RWPE1 (cell line): Measurements from ENCODE around the gene ZNF831.

Experiments used
- CTCF ChIA-PET: fragments of 350-600 bp; sonication (Branson Sonifier 250); formaldehyde crosslinking; extraction: SDS; loops from one replicate; lab custom pipeline; 2021; lab: Yijun Ruan, JAX
- POLR2A ChIA-PET: fragments of 400-600 bp; formaldehyde crosslinking; extraction: SDS; loops from one replicate; lab custom pipeline; 2020; ENCODE audit warnings: antibody characterized with exemption; ENCODE audit not compliant: low non-redundant PET; lab: Yijun Ruan, JAX
- DNase-seq: peaks from one replicate; pipeline ENCODE4 v3.0.0; 2012; ENCODE audit warnings: low spot score
- H3K27ac ChIP-seq: fragments of 450-650 bp; 2 replicates; pipeline ENCODE4 v1.5.1; 2017
- TF ChIP-seq, protein P1 (sequence below): fragments of 450-650 bp; conservative IDR thresholded peaks from 2 replicates; pipeline ENCODE4 v1.5.1; 2017; ENCODE audit warnings: low read depth, mild to moderate bottlenecking

Gene ZNF831

DNA sequence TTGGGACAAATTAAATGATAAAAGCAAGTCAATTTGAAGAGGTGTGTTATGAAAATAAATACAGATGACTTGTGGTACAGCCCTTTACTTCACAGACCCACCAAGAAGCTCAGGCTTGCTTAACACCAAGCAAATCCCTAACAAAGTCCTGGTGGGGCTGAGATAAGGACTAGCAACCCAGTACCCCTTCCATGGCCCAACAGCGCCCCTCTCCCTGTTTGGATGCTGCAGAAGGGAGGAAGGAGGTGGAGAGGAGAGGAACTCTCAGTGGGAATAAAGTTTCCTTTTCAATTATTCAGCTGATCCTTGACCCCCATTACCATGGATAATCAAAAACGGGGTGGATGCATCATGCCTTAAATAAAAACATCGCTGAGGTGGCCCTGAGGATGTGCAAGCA lies 4.5 kb upstream of the ZNF831 start:
- no peak overlapping the region for H3K27ac ChIP-seq
- DNase-seq: no peak
- ChIA-PET CTCF (interaction anchor here (0.6 kb wide), 2 partner anchors 16 to 332 kb away, joined by 3 read pairs; no protein-coding TSS in a partner anchor), POLR2A (no interaction called here)
- TF ChIP-seq, protein P1, sequence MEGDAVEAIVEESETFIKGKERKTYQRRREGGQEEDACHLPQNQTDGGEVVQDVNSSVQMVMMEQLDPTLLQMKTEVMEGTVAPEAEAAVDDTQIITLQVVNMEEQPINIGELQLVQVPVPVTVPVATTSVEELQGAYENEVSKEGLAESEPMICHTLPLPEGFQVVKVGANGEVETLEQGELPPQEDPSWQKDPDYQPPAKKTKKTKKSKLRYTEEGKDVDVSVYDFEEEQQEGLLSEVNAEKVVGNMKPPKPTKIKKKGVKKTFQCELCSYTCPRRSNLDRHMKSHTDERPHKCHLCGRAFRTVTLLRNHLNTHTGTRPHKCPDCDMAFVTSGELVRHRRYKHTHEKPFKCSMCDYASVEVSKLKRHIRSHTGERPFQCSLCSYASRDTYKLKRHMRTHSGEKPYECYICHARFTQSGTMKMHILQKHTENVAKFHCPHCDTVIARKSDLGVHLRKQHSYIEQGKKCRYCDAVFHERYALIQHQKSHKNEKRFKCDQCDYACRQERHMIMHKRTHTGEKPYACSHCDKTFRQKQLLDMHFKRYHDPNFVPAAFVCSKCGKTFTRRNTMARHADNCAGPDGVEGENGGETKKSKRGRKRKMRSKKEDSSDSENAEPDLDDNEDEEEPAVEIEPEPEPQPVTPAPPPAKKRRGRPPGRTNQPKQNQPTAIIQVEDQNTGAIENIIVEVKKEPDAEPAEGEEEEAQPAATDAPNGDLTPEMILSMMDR: no peak

DNA sequence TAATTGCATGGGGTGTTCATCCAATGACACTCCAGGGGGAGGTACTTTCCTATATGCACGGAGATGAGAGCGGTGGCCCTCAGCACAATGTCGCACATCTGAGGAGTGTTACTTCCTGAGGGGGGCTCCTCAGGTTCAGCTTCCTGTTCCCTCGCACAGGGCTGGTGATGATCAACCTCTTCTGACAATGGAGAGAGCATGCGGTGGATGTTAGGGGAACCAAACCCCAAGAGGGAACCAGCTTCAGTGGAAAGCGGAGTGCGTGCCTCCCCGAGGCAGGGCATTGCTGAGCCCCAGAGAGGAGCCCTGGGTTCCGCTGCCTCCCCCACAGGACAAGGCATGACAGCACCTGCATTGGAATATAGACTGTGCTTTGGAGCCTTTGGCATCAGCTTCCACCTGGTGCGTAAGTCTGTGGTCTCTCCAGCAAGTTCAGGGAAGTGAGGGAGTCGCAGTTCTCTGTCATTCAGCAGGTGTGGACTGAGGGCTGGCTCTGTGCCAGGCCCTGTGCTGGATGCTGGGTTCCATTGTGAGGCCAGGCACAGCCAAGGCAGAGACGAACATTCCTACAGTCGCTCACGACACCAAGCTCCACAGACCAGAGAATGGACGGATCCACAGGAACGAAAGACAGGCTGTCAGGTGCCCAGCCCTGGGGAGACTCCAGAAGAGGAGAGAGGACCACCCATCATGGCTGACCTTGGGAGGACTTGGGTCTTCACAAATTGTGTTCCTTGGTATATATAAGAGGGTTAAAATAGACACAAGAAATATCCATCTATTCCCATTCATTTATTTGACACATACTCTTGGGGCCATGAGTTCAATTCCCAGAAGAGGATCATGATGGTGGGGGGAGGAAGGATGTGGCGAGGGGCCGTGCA lies 3.9 kb upstream of the ZNF831 start:
- no peak for DNase-seq
- H3K27ac ChIP-seq: no peak overlapping the region
- TF ChIP-seq, protein P1: no peak
- POLR2A ChIA-PET: no interaction called here
- CTCF ChIA-PET: interaction anchor here (1.3 kb wide), 1 partner anchor 72 kb away, joined by 3 read pairs; no protein-coding TSS in a partner anchor

DNA sequence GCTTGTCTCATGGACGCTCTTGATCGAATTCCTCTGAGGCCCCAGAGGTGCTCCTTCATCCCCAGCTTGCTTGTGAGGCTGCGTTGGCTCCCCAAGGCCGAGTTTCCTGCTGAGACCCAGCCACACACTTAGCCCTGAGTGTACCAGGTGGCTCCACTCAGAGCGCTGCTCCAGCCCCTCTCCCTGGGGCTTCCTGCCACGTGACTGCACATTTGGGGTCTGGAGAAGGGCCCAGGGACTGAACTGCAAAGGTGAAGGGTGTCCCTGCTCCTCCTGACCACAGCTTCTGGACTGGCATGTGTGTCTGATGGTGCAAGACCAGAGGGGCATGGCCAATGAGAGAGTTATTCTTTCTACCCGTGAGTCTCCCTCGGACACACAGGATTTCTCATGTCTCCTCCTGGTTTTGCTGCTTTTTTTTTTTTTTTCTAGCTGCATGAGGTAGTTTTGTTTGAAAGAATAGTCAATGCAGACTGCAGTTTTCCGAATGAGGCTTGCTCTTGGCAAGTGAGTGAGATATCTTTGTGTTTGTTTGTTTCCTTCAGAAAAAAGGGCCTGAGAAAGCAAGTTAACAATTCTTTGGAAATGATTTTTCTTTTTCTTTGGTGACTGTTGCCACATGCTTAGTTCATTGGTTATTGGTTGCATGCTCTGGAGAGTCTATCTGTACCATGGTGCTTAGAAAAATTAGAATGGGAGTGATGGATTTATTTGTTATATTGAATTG lies 3.1 kb upstream of the ZNF831 start:
- ChIA-PET POLR2A (no interaction called here), CTCF (interaction anchor here (1.3 kb wide), 1 partner anchor 73 kb away, joined by 3 read pairs; no protein-coding TSS in a partner anchor)
- DNase-seq: no peak
- H3K27ac ChIP-seq: no peak overlapping the region
- TF ChIP-seq, protein P1: no peak

DNA sequence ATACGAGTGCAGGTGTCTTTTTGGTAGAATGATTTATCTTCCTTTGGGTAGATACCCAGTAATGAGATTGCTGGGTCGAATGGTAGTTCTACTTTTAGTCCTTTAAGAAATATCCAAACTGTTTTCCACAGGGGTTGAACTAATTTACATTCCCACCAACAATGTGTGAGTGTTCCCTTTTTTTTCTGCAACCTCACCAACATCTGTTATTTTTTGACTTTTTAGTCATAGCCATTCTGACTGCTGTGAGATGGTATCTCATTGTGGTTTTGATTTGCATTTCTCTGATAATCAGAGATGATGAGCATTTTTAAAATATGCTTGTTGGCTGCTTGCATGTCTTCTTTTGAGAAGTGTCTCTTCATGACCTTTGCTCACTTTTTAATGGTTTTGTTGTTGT lies 1.9 kb upstream of the ZNF831 start:
- ChIA-PET POLR2A (no interaction called here), CTCF (no interaction called here)
- no peak overlapping the region for H3K27ac ChIP-seq
- DNase-seq: no peak
- TF ChIP-seq, protein P1: no peak

DNA sequence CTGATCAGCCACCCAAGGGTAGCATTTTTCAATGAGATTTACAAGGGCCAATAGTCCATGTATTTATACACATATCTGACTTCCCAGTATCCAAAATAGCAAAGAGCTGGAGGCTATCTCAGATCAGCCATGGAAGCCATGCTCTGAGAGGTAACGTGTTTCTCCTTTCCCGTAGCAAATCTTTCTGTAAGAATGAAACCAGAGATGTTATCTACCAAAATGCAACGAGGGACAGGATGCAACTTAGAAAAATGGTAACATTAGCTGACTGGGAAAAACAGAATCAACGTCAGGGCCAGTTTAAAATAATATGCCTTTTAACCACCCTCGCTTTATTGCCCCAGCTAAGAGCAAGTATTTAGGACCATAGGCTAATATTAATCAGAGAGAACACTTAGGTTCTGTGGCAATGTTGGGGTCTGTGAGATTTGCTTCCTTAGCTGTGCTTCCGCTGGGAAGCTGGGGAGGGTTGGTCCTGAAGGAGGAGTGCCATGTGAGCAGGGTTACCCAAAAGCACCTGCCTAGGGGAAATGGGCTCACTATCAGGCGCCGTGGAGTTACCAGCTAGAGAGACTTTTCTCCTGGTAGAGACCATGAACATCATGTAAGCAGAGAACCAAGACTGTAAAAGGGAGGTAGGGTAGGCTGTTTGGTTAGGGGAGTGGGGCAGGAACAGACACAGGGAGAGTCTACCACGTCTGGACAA lies 1.2 kb downstream of the ZNF831 start:
- ChIA-PET POLR2A (no interaction called here), CTCF (interaction anchor here (0.5 to 1.1 kb wide), 3 partner anchors 12 to 1211 kb away, joined by 3 to 6 read pairs (median 3); no protein-coding TSS in a partner anchor)
- DNase-seq: no peak
- TF ChIP-seq, protein P1: no peak
- H3K27ac ChIP-seq: no peak overlapping the region

DNA sequence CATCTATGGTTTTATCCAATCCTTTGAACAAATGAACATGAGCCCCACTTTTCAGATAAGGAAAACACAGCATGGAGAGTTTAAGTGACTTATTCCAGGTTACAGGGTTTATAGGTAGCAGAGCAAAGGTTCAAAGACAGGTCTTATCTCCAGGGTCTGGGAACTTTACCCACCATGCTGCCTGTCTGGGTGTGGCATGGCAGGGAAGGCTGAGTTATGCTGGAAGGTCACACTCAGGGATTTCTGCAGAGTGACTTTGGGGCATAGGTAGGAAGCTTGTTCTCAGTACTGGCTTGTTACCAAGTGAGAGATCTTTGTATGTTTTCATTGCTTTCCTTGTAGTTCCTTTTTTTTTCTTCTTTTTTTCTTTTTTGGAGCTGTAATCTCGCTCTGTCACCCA lies 1.8 kb downstream of the ZNF831 start:
- CTCF ChIA-PET: interaction anchor here (0.5 to 1.6 kb wide), 2 partner anchors 10 to 1211 kb away, joined by 3 read pairs; no protein-coding TSS in a partner anchor
- POLR2A ChIA-PET: no interaction called here
- TF ChIP-seq, protein P1: no peak
- DNase-seq: no peak
- no peak overlapping the region for H3K27ac ChIP-seq
